Measurements from ENCODE around the gene PCDH9.

DNA sequence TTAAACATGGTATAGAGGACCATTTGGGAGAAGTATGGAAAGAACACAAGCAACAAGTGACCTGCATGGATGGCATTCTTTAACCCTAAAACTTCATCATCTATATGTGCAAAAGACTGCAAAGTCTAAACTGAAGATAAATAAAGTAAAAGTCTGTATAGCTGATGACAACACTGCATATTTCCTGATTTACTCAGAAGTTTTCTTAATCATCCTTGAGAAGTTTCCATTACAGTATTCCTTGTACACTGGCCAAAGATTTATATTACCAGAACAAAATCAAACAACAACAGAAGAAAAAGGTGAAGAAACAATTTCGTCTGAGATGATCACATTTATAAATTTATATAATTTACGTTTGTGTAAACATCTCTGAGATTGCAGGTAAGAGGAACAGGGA lies 805.7 kb downstream of the PCDH9 start:
- TF ChIP-seq, protein P1, sequence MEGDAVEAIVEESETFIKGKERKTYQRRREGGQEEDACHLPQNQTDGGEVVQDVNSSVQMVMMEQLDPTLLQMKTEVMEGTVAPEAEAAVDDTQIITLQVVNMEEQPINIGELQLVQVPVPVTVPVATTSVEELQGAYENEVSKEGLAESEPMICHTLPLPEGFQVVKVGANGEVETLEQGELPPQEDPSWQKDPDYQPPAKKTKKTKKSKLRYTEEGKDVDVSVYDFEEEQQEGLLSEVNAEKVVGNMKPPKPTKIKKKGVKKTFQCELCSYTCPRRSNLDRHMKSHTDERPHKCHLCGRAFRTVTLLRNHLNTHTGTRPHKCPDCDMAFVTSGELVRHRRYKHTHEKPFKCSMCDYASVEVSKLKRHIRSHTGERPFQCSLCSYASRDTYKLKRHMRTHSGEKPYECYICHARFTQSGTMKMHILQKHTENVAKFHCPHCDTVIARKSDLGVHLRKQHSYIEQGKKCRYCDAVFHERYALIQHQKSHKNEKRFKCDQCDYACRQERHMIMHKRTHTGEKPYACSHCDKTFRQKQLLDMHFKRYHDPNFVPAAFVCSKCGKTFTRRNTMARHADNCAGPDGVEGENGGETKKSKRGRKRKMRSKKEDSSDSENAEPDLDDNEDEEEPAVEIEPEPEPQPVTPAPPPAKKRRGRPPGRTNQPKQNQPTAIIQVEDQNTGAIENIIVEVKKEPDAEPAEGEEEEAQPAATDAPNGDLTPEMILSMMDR (IDR thresholded peaks at IDR 0.05): no peak
- no peak for TF ChIP-seq EP300 (IDR thresholded peaks at IDR 0.05)
